ENCODE results near the gene ZFP57.

The ZFP57 gene

DNA sequence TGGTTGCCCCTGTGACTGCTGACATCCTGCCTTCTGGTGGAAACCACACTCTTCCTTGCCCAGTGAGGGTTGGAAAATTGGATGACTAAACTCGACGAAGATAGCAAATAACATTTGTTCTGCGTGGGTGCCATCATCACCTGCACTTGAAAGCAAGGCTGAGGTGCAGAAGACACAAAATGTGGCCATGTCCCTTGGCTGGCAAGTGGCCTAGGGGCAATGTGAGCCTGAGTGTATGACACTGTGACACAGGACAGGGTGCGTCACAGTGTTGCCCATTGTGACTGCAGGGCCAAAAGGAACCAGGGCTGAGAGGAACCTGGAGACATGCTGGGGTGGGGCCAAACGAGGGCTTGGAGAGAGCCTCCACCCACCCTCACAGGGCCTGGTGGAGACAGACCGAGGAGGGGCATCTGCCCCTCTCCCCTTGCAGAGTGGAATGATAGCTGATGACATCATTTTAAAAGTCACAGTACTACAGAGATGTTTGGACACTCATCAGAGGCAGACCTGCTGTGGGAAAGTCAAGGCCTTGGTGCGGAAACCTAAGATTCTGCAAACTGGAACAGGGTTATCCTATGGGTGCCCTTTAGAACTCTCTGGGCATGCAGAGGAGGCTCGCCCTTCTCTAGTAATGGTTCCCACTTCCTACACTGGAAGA lies 29.5 kb upstream of the ZFP57 start:
- H3K36me3 ChIP-seq (ENCODE audit: control insufficient read depth, insufficient read depth, low read length) = no peaks in the 10 kb centered on the region
- H3K9ac ChIP-seq = no peak overlapping the region
- H3K27me3 ChIP-seq (ENCODE audit: control insufficient read depth, insufficient read depth, low read length) = no peaks in the 10 kb centered on the region
- no peaks in the 10 kb centered on the region for H3K79me2 ChIP-seq
- no peak overlapping the region for H3K27ac ChIP-seq
- TF ChIP-seq, protein P1, sequence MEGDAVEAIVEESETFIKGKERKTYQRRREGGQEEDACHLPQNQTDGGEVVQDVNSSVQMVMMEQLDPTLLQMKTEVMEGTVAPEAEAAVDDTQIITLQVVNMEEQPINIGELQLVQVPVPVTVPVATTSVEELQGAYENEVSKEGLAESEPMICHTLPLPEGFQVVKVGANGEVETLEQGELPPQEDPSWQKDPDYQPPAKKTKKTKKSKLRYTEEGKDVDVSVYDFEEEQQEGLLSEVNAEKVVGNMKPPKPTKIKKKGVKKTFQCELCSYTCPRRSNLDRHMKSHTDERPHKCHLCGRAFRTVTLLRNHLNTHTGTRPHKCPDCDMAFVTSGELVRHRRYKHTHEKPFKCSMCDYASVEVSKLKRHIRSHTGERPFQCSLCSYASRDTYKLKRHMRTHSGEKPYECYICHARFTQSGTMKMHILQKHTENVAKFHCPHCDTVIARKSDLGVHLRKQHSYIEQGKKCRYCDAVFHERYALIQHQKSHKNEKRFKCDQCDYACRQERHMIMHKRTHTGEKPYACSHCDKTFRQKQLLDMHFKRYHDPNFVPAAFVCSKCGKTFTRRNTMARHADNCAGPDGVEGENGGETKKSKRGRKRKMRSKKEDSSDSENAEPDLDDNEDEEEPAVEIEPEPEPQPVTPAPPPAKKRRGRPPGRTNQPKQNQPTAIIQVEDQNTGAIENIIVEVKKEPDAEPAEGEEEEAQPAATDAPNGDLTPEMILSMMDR (IDR thresholded peaks at IDR 0.05) = no peak
- H3K4me3 ChIP-seq (ENCODE audit: low read depth, low read length) = no peak overlapping the region
- H3K9me3 ChIP-seq (ENCODE audit: control insufficient read depth, low read length) = no peaks in the 10 kb centered on the region
- H3K4me1 ChIP-seq = no peaks in the 10 kb centered on the region
- H3K4me2 ChIP-seq (ENCODE audit: low read length) = no peak overlapping the region
- H2AFZ ChIP-seq = no peak overlapping the region

- no peaks in the 10 kb centered on the region for H3K4me1 ChIP-seq
- no peak overlapping the region for H3K9ac ChIP-seq
- no peak overlapping the region for H3K4me2 ChIP-seq (ENCODE audit: low read length)
- H3K79me2 ChIP-seq = no peaks in the 10 kb centered on the region
- H3K27ac ChIP-seq = no peak overlapping the region
- TF ChIP-seq, protein P1 (IDR thresholded peaks at IDR 0.05) = no peak
- H3K27me3 ChIP-seq (ENCODE audit: control insufficient read depth, insufficient read depth, low read length) = no peaks in the 10 kb centered on the region
- no peak overlapping the region for H2AFZ ChIP-seq
- H3K36me3 ChIP-seq (ENCODE audit: control insufficient read depth, insufficient read depth, low read length) = no peaks in the 10 kb centered on the region
- no peaks in the 10 kb centered on the region for H3K9me3 ChIP-seq (ENCODE audit: control insufficient read depth, low read length)
- H3K4me3 ChIP-seq (ENCODE audit: low read depth, low read length) = no peak overlapping the region
These were observed 28.2 kb upstream of the ZFP57 start for GRCh38 chr6:29709188-29709587.

DNA sequence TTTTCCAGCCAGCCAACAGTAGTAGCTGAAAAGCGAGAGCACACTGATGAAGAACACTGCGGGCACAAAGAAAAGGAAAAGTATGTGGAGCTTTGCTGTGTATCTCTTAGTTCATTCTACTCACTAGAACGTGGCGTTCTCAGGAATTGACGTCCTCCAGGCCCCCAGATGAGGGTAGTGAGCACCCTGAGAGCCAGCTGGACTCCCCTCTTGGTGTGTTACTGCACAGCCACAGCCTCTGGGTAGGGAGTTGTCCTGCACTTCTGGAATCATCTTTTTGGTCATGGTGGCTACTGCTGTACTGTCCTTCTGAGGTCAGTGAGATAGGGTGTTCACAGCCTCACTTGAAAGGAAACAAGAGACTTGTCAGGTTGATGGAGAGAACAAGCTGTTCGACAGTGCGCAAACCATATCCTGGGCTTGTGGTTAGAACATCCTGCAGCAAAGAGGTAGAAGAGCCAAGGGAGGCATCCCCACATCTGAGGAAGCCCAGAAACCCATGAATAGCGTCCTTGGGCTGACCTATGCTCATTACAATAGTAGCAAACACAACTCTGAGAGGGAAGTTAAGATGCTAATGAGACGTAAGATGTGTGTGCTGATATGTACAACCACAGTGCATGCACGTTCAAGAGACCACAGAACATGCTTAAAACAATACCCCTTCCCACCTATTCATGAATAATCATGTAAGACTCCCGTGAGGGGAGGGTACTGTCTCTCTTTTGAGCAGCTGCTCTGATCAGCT lies 27.7 kb upstream of the ZFP57 start:
- Histone ChIP-seq H3K27me3 (ENCODE audit: control insufficient read depth, insufficient read depth, low read length) (no peaks in the 10 kb centered on the region), H2AFZ (no peak overlapping the region), H3K4me1 (no peaks in the 10 kb centered on the region), H3K9me3 (ENCODE audit: control insufficient read depth, low read length) (no peaks in the 10 kb centered on the region), H3K9ac (no peak overlapping the region), H3K4me2 (ENCODE audit: low read length) (no peak overlapping the region), H3K27ac (no peak overlapping the region), H3K4me3 (ENCODE audit: low read depth, low read length) (no peak overlapping the region), H3K36me3 (ENCODE audit: control insufficient read depth, insufficient read depth, low read length) (no peaks in the 10 kb centered on the region), H3K79me2 (no peaks in the 10 kb centered on the region)
- TF ChIP-seq, protein P1 (IDR thresholded peaks at IDR 0.05) = no peak

- H3K4me2 ChIP-seq (ENCODE audit: low read length) = no peak overlapping the region
- H3K79me2 ChIP-seq = no peaks in the 10 kb centered on the region
- H3K4me1 ChIP-seq = no peaks in the 10 kb centered on the region
- no peaks in the 10 kb centered on the region for H3K36me3 ChIP-seq (ENCODE audit: control insufficient read depth, insufficient read depth, low read length)
- TF ChIP-seq, protein P1 (IDR thresholded peaks at IDR 0.05) = peak; percentile 44
- H3K9ac ChIP-seq = no peak overlapping the region
- no peak overlapping the region for H3K27ac ChIP-seq
- no peak overlapping the region for H3K4me3 ChIP-seq (ENCODE audit: low read depth, low read length)
- H3K27me3 ChIP-seq (ENCODE audit: control insufficient read depth, insufficient read depth, low read length) = no peaks in the 10 kb centered on the region
- no peaks in the 10 kb centered on the region for H3K9me3 ChIP-seq (ENCODE audit: control insufficient read depth, low read length)
- no peak overlapping the region for H2AFZ ChIP-seq
These were observed 24.7 kb upstream of the ZFP57 start for GRCh38 chr6:29705389-29706231.
